CD8-positive, alpha-beta memory T cell (primary cell): Measurements from ENCODE around the gene ZNF215. TPM values are rescaled to one million over a fixed set of nuclear protein-coding genes. Genes with fewer than 3 reads are reported as not detected.
"Not testable (repeated sequence)": the region's sequence is repeated elsewhere in the genome, so short reads cannot be mapped to it uniquely, and the experiment has no call there.

ENCODE experiments used
- CTCF ChIA-PET: fragments of 350-600 bp; sonication (Branson Sonifier 250); formaldehyde crosslinking; loops from one replicate; lab custom pipeline; 2021; ENCODE audit warnings: antibody characterized with exemption; lab: Charles Lee
- POLR2A ChIA-PET: fragments of 350-600 bp; sonication (Branson Sonifier 250); formaldehyde crosslinking; loops from one replicate; lab custom pipeline; 2021; ENCODE audit warnings: antibody characterized with exemption; lab: Charles Lee
- DNase-seq, 5 donors: peaks; one replicate each; pipeline versions ENCODE4 v3.0.0 to v3.0.0-alpha.2; 2020 to 2022; ENCODE audit warnings: mixed read lengths in 1 of 5
- H3K27ac ChIP-seq: one replicate; pipeline ENCODE4 v1.7.0; 2013; ENCODE audit warnings: low read depth, mild to moderate bottlenecking, low read length, moderate library complexity
- H3K27me3 ChIP-seq: 2 replicates; pipeline ENCODE4 v1.7.0; 2013; ENCODE audit warnings: low read length, mild to moderate bottlenecking; ENCODE audit not compliant: insufficient read depth, poor library complexity, severe bottlenecking
- H3K36me3 ChIP-seq: 2 replicates; pipeline ENCODE4 v1.7.0; 2013; ENCODE audit warnings: mild to moderate bottlenecking, low read length, moderate library complexity; ENCODE audit not compliant: insufficient read depth
- H3K4me1 ChIP-seq: 2 replicates; pipeline ENCODE4 v1.7.0; 2013; ENCODE audit warnings: mild to moderate bottlenecking, low read length, moderate library complexity; ENCODE audit not compliant: insufficient read depth
- H3K4me3 ChIP-seq: 2 replicates; pipeline ENCODE4 v1.7.0; 2013; ENCODE audit warnings: mild to moderate bottlenecking, low read length
- H3K9me3 ChIP-seq: 2 replicates; pipeline ENCODE4 v1.7.0; 2013; ENCODE audit warnings: mild to moderate bottlenecking, low read length
- H3K27ac Mint-ChIP-seq, 8 donors: one replicate each; pipeline ENCODE4 v1.8.0; 2020 to 2021; ENCODE audit warnings: mixed read lengths in 8 of 8, mild to moderate bottlenecking in 6 of 8, inconsistent platforms in 3 of 8, moderate library complexity in 3 of 8
- H3K27me3 Mint-ChIP-seq, 2 donors: one replicate each; pipeline ENCODE4 v1.8.0; 2020 to 2021; ENCODE audit warnings: mixed read lengths in 2 of 2, mild to moderate bottlenecking in 1 of 2, moderate library complexity in 1 of 2
- H3K36me3 Mint-ChIP-seq, 3 donors: one replicate each; pipeline ENCODE4 v1.8.0; 2020 to 2021; ENCODE audit warnings: mixed read lengths in 3 of 3, inconsistent platforms in 1 of 3, mild to moderate bottlenecking in 1 of 3
- H3K4me1 Mint-ChIP-seq, 3 donors: one replicate each; pipeline ENCODE4 v1.8.0; 2020 to 2021; ENCODE audit warnings: mixed read lengths in 3 of 3, inconsistent platforms in 1 of 3, mild to moderate bottlenecking in 1 of 3
- H3K4me3 Mint-ChIP-seq, 7 donors: one replicate each; pipeline ENCODE4 v1.8.0; 2020 to 2021; ENCODE audit warnings: mixed read lengths in 7 of 7, mild to moderate bottlenecking in 6 of 7, moderate library complexity in 4 of 7, inconsistent platforms in 2 of 7
- H3K9me3 Mint-ChIP-seq, 5 donors: one replicate each; pipeline ENCODE4 v1.8.0; 2020 to 2022; ENCODE audit warnings: mixed read lengths in 5 of 5, mild to moderate bottlenecking in 3 of 5, moderate library complexity in 2 of 5, inconsistent platforms in 1 of 5
- polyA plus RNA-seq: library from polyadenylated mRNA; unstranded; fragments of 300-500 nt; fragmentation: Illumina TruSeq; gene quantifications from one replicate; pipeline ENCODE4 v1.2.3, GENCODE V29; 2021
- total RNA-seq, 2 experiments: library from RNA; stranded (reverse); gene quantifications; one replicate each; pipeline ENCODE4 v1.2.3, GENCODE V29; 2021

The ZNF215 gene
- total RNA-seq (under 1 TPM; 0.72 to 0.73 TPM), polyA plus RNA-seq (not detected)

GRCh38 chr11:6926208-6927029, at the start of gene ZNF215:
Gene ZNF215 (plus strand): TSS chr11:6926426. CDS start chr11:6932273, 5,847 bp downstream.
- peak within 1 kb of the TSS; percentile 69 for H3K27ac ChIP-seq
- POLR2A ChIA-PET, result no interaction called here
- DNase-seq, result peak in 1 of 5 donors; percentile 49

GRCh38 chr11:6876914-6877313, 49.3 kb upstream of the ZNF215 start:
- Histone ChIP-seq H3K4me1 (no peaks in the 10 kb centered on the region), H3K27ac (no peak overlapping the region), H3K9me3 (no peaks in the 10 kb centered on the region), H3K4me3 (no peak overlapping the region), H3K36me3 (no peaks in the 10 kb centered on the region), H3K27me3 (no peaks in the 10 kb centered on the region)
- POLR2A ChIA-PET, result no interaction called here
- Mint-ChIP-seq H3K27me3 (peaks cover 4 to 26% of the 10 kb centered on the region in 2 donors), H3K4me3 (no peak overlapping the region), H3K9me3 (peaks cover 0 to 4% (median 0%) of the 10 kb centered on the region in 5 donors), H3K36me3 (no peaks in the 10 kb centered on the region), H3K4me1 (no peaks in the 10 kb centered on the region), H3K27ac (no peak overlapping the region)
- DNase-seq, result no peak
- CTCF ChIA-PET, result no interaction called here

More at GRCh38 chr11:6926208-6927029, at the start of gene ZNF215:
- no peaks in the 10 kb centered on the region for H3K36me3 Mint-ChIP-seq
- peaks cover 33 to 56% of the 10 kb centered on the region in 2 donors for H3K27me3 Mint-ChIP-seq
- H3K4me1 Mint-ChIP-seq, result peaks cover 5 to 22% (median 16%) of the 10 kb centered on the region in 3 donors
- H3K9me3 ChIP-seq, result no peaks in the 10 kb centered on the region
- H3K27me3 ChIP-seq, result peaks cover 13% of the 10 kb centered on the region
- CTCF ChIA-PET, result no interaction called here
- peak within 1 kb of the TSS; percentile 29 to 83 (median 57) for H3K4me3 Mint-ChIP-seq
- H3K36me3 ChIP-seq, result no peaks in the 10 kb centered on the region
- no peaks in the 10 kb centered on the region for H3K4me1 ChIP-seq
- H3K4me3 ChIP-seq, result peak within 1 kb of the TSS; percentile 48
- H3K9me3 Mint-ChIP-seq, result no peaks in the 10 kb centered on the region
- H3K27ac Mint-ChIP-seq, result peak within 1 kb of the TSS in 3 of 8 donors; percentile 4 to 18 (median 4)

DNA sequence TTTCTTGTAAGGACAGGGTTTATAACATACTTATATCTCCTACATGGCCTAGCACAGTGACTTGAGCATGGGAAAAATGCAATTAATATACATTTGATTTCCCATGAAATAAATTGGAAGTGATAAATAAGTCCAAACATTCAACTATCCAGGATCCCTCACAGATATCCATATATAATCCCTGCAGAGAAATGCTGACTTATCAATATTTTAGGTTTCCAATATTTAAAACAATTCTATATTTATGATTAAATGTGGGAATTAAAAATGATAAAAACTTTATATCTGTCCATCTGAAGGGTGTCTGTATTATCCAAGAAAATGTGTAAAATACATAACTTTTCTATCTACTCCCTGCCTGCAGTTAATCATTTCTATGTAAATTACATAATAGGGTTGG, 43.5 kb upstream of the ZNF215 start:
- Histone ChIP-seq H3K27me3 (no peaks in the 10 kb centered on the region), H3K27ac (no peak overlapping the region), H3K36me3 (no peaks in the 10 kb centered on the region), H3K9me3 (no peaks in the 10 kb centered on the region), H3K4me3 (no peak overlapping the region), H3K4me1 (no peaks in the 10 kb centered on the region)
- ChIA-PET POLR2A (no interaction called here), CTCF (no interaction called here)
- Mint-ChIP-seq H3K4me1 (no peaks in the 10 kb centered on the region), H3K27me3 (peaks cover 4 to 11% of the 10 kb centered on the region in 2 donors), H3K4me3 (no peak overlapping the region), H3K9me3 (peaks cover 0 to 6% (median 0%) of the 10 kb centered on the region in 5 donors), H3K36me3 (no peaks in the 10 kb centered on the region), H3K27ac (no peak overlapping the region)
- DNase-seq, result no peak

- H3K36me3 ChIP-seq, DNase-seq, H3K9me3 Mint-ChIP-seq, H3K27ac Mint-ChIP-seq, H3K27ac ChIP-seq, H3K4me1 ChIP-seq, H3K4me3 Mint-ChIP-seq, CTCF ChIA-PET, POLR2A ChIA-PET, H3K9me3 ChIP-seq, H3K4me1 Mint-ChIP-seq, H3K4me3 ChIP-seq, H3K27me3 ChIP-seq, H3K36me3 Mint-ChIP-seq: not testable (repeated sequence)
- H3K27me3 Mint-ChIP-seq, result peaks cover 10 to 19% of the 10 kb centered on the region in 2 donors
Measured at GRCh38 chr11:6887711-6888110, 38.5 kb upstream of the ZNF215 start.

DNA sequence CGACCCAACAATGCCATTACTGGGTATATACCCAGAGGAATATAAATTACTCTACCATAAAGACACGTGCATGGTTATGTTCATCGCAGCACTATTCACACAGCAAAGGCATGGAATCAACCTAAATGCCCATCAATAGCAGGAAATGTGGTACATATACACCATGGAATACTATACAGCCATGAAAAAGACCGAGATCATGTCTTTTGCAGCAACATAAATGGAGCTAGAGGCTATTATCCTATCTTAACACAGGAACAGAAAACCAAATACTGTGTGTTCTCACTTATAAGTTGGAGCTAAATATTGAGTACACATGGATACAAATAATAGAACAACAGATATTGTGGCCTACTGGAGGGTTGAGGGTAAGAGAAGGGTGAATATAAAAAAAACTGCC, 37.4 kb upstream of the ZNF215 start:
- Mint-ChIP-seq H3K9me3 (peaks cover 0 to 8% (median 3%) of the 10 kb centered on the region in 5 donors), H3K27me3 (peaks cover 9 to 20% of the 10 kb centered on the region in 2 donors), H3K36me3 (no peaks in the 10 kb centered on the region), H3K4me3 (no peak overlapping the region), H3K4me1 (no peaks in the 10 kb centered on the region), H3K27ac (no peak overlapping the region)
- no peaks in the 10 kb centered on the region for H3K9me3 ChIP-seq
- ChIA-PET POLR2A (no interaction called here), CTCF (no interaction called here)
- no peaks in the 10 kb centered on the region for H3K4me1 ChIP-seq
- H3K4me3 ChIP-seq, result no peak overlapping the region
- no peaks in the 10 kb centered on the region for H3K36me3 ChIP-seq
- H3K27ac ChIP-seq, result no peak overlapping the region
- no peaks in the 10 kb centered on the region for H3K27me3 ChIP-seq
- no peak for DNase-seq

GRCh38 chr11:6889835-6890234, 36.4 kb upstream of the ZNF215 start:
- Mint-ChIP-seq H3K27me3 (peaks cover 8 to 20% of the 10 kb centered on the region in 2 donors), H3K9me3 (peaks cover 0 to 8% (median 3%) of the 10 kb centered on the region in 5 donors), H3K4me1 (no peaks in the 10 kb centered on the region), H3K4me3 (no peak overlapping the region), H3K27ac (no peak overlapping the region), H3K36me3 (no peaks in the 10 kb centered on the region)
- no peaks in the 10 kb centered on the region for H3K4me1 ChIP-seq
- H3K4me3 ChIP-seq, result no peak overlapping the region
- no peak overlapping the region for H3K27ac ChIP-seq
- ChIA-PET POLR2A (no interaction called here), CTCF (no interaction called here)
- no peak for DNase-seq
- H3K27me3 ChIP-seq, result no peaks in the 10 kb centered on the region
- no peaks in the 10 kb centered on the region for H3K9me3 ChIP-seq
- H3K36me3 ChIP-seq, result no peaks in the 10 kb centered on the region

GRCh38 chr11:6892400-6892799, 33.8 kb upstream of the ZNF215 start, which contains the start of gene OR2D2:
Gene OR2D2 (minus strand): TSS chr11:6892500. CDS start chr11:6892500, 0 bp downstream.
- no peak within 1 kb of the TSS for H3K4me3 ChIP-seq
- DNase-seq, result no peak
- H3K4me1 ChIP-seq, result no peaks in the 10 kb centered on the region
- Mint-ChIP-seq H3K27ac (peak within 1 kb of the TSS in 1 of 8 donors; percentile 74), H3K9me3 (peaks cover 0 to 4% (median 3%) of the 10 kb centered on the region in 5 donors), H3K36me3 (no peaks in the 10 kb centered on the region), H3K4me1 (no peaks in the 10 kb centered on the region), H3K27me3 (peaks cover 9 to 22% of the 10 kb centered on the region in 2 donors), H3K4me3 (no peak within 1 kb of the TSS)
- ChIA-PET POLR2A (no interaction called here), CTCF (no interaction called here)
- H3K36me3 ChIP-seq, result no peaks in the 10 kb centered on the region
- no peaks in the 10 kb centered on the region for H3K9me3 ChIP-seq
- H3K27me3 ChIP-seq, result no peaks in the 10 kb centered on the region
- H3K27ac ChIP-seq, result no peak within 1 kb of the TSS

DNA sequence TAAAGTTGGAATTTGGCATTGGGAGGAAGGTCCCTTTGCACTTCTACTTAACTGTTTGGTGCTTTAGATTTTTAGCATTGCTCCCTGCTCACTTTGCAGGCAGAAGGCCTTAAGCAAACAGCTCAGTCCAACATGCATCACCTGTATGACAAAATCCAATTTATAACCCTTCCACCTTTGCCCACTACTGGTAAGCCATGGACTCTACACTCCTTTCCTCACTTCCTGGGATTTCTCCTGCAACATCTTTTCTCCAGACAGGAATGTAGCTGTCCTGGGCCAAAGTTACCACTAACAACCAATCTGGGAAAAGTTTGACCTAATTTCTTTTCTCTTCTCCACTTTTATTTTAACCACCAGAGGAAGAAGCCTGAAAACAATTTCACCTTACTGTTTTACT, 32.1 kb upstream of the ZNF215 start:
- Mint-ChIP-seq H3K36me3 (no peaks in the 10 kb centered on the region), H3K9me3 (peaks cover 0 to 2% (median 0%) of the 10 kb centered on the region in 5 donors), H3K27ac (no peak overlapping the region), H3K27me3 (peaks cover 9 to 35% of the 10 kb centered on the region in 2 donors), H3K4me1 (no peaks in the 10 kb centered on the region), H3K4me3 (no peak overlapping the region)
- Histone ChIP-seq H3K4me3 (no peak overlapping the region), H3K27me3 (no peaks in the 10 kb centered on the region), H3K27ac (no peak overlapping the region), H3K4me1 (no peaks in the 10 kb centered on the region), H3K9me3 (no peaks in the 10 kb centered on the region), H3K36me3 (no peaks in the 10 kb centered on the region)
- POLR2A ChIA-PET, result no interaction called here
- CTCF ChIA-PET, result no interaction called here
- no peak for DNase-seq
